ENCODE measurements around the gene C3orf33.

C3orf33 gene

GRCh38 chr3:155737844-155738460, 68.1 kb downstream of the C3orf33 start:
- Histone ChIP-seq H2BK12ac (ENCODE audit: low read length in 2 of 2) (no peak overlapping the region), H3K4me3 (ENCODE audit: insufficient read depth in 1 of 2, low read depth in 1 of 2, low read length in 2 of 2) (no peak overlapping the region), H3K18ac (ENCODE audit: low read depth in 1 of 2, low read length in 2 of 2) (no peak overlapping the region), H3K79me1 (replicated peaks; ENCODE audit: low read length, poor library complexity, severe bottlenecking) (no peaks in the 10 kb centered on the region), H2BK5ac (ENCODE audit: low read depth, low read length, poor library complexity, severe bottlenecking) (no peak overlapping the region), H3K4ac (ENCODE audit: low read depth in 1 of 2, low read length in 2 of 2) (no peak overlapping the region), H4K8ac (ENCODE audit: low read length) (no peak overlapping the region), H3K9ac (ENCODE audit: low read length) (no peak overlapping the region), H2AFZ (ENCODE audit: low read depth, low read length) (no peak overlapping the region), H3K14ac (ENCODE audit: low read length in 2 of 2) (no peak overlapping the region), H2BK120ac (ENCODE audit: low read depth, low read length) (no peak overlapping the region), H2BK15ac (ENCODE audit: low read depth, poor library complexity, severe bottlenecking) (no peak overlapping the region), H3K27ac (ENCODE audit: low read length, poor library complexity, severe bottlenecking) (peak overlapping the region; percentile 85), H4K91ac (ENCODE audit: low read length) (no peak overlapping the region), H3K23ac (ENCODE audit: low read length in 2 of 2) (no peak overlapping the region), H3K4me1 (ENCODE audit: control insufficient read depth, insufficient read depth, low read depth, low read length) (peaks cover 8% of the 10 kb centered on the region), H3K4me2 (ENCODE audit: low read length, poor library complexity, severe bottlenecking) (peak overlapping the region; percentile 75), H3K27me3 (ENCODE audit: control insufficient read depth in 1 of 2, insufficient read depth in 1 of 2, low read length in 2 of 2) (peaks cover 0 to 15% of the 10 kb centered on the region in 2 experiments), H3K36me3 (ENCODE audit: control insufficient read depth in 1 of 2, insufficient read depth in 2 of 2, low read depth in 1 of 2, low read length in 2 of 2) (no peaks in the 10 kb centered on the region), H2AK5ac (ENCODE audit: low read length, severe bottlenecking) (no peak overlapping the region), H3K9me3 (ENCODE audit: control insufficient read depth, low read length) (no peaks in the 10 kb centered on the region)
- DNase-seq, result no peak
- 80% methylated on average over 8 of the region's 8 CpGs for WGBS

DNA sequence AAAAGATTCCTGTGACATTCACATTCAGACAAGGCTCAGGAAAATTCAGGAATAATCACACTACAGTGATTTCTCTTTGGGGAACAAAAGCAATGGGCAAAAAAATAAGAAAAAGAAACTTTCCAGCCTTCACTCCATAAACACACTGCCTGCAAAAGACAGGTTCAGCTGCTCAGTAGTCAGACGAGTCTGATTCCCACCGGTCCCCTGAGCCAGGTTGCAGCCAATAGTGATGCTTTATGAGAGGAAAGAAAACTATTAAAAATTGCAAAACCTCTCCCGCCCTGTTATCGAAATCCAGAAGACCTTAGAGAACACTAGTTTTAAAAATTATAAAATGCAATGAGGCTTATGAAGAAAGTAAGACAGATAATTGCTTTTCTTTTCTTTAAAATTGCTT, 69.7 kb downstream of the C3orf33 start:
- Histone ChIP-seq H3K14ac (ENCODE audit: low read length in 2 of 2) (no peak overlapping the region), H3K4ac (ENCODE audit: low read depth in 1 of 2, low read length in 2 of 2) (no peak overlapping the region)
- 86% methylated on average over 2 of the region's 4 CpGs for WGBS

DNA sequence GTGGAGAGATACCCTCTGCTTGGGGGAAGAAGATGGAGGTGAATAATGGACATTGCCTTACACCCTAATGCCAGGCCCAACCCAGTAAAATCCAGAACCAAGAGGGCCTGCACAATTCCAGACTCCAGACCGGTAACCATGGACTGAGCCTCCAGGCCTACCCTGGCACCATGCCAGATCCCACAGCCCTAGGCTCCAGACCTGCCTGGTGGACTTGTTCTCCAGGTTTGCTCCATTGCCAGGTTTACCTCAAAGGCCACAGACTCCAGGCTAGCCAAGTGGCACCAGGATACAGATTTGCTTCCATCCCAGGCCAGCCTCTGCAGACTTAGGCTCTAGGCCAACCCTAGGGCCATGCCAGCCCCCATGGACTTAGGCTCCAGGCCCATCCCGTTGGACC, 75.2 kb downstream of the C3orf33 start:
- Histone ChIP-seq H4K91ac (ENCODE audit: low read length) (peak overlapping the region; percentile 78), H2AFZ (ENCODE audit: low read depth, low read length) (no peak overlapping the region), H3K36me3 (ENCODE audit: control insufficient read depth in 1 of 2, insufficient read depth in 2 of 2, low read depth in 1 of 2, low read length in 2 of 2) (no peaks in the 10 kb centered on the region), H4K8ac (ENCODE audit: low read length) (no peak overlapping the region), H3K4me2 (ENCODE audit: low read length, poor library complexity, severe bottlenecking) (no peak overlapping the region), H3K23ac (ENCODE audit: low read length in 2 of 2) (no peak overlapping the region), H2BK5ac (ENCODE audit: low read depth, low read length, poor library complexity, severe bottlenecking) (no peak overlapping the region), H3K9ac (ENCODE audit: low read length) (no peak overlapping the region), H3K14ac (ENCODE audit: low read length in 2 of 2) (no peak overlapping the region), H2BK15ac (ENCODE audit: low read depth, poor library complexity, severe bottlenecking) (no peak overlapping the region), H3K4me3 (ENCODE audit: insufficient read depth in 1 of 2, low read depth in 1 of 2, low read length in 2 of 2) (no peak overlapping the region), H3K79me1 (replicated peaks; ENCODE audit: low read length, poor library complexity, severe bottlenecking) (no peaks in the 10 kb centered on the region), H3K9me3 (ENCODE audit: control insufficient read depth, low read length) (no peaks in the 10 kb centered on the region), H2BK12ac (ENCODE audit: low read length in 2 of 2) (no peak overlapping the region), H3K4ac (ENCODE audit: low read depth in 1 of 2, low read length in 2 of 2) (no peak overlapping the region), H3K4me1 (ENCODE audit: control insufficient read depth, insufficient read depth, low read depth, low read length) (no peaks in the 10 kb centered on the region), H2BK120ac (ENCODE audit: low read depth, low read length) (no peak overlapping the region), H2AK5ac (ENCODE audit: low read length, severe bottlenecking) (no peak overlapping the region), H3K27ac (ENCODE audit: low read length, poor library complexity, severe bottlenecking) (no peak overlapping the region), H3K18ac (ENCODE audit: low read depth in 1 of 2, low read length in 2 of 2) (no peak overlapping the region), H3K27me3 (ENCODE audit: control insufficient read depth in 1 of 2, insufficient read depth in 1 of 2, low read length in 2 of 2) (no peaks in the 10 kb centered on the region)
- 86% methylated on average over 2 of the region's 2 CpGs for WGBS
- no peak for DNase-seq

More for the DNA sequence above, 69.7 kb downstream of the C3orf33 start:
- Histone ChIP-seq H2BK12ac (ENCODE audit: low read length in 2 of 2) (no peak overlapping the region), H3K23ac (ENCODE audit: low read length in 2 of 2) (no peak overlapping the region), H2BK120ac (ENCODE audit: low read depth, low read length) (no peak overlapping the region), H3K9ac (ENCODE audit: low read length) (no peak overlapping the region), H4K91ac (ENCODE audit: low read length) (no peak overlapping the region), H2AFZ (ENCODE audit: low read depth, low read length) (no peak overlapping the region), H3K27ac (ENCODE audit: low read length, poor library complexity, severe bottlenecking) (no peak overlapping the region), H2BK5ac (ENCODE audit: low read depth, low read length, poor library complexity, severe bottlenecking) (no peak overlapping the region), H3K4me2 (ENCODE audit: low read length, poor library complexity, severe bottlenecking) (no peak overlapping the region), H2BK15ac (ENCODE audit: low read depth, poor library complexity, severe bottlenecking) (no peak overlapping the region), H4K8ac (ENCODE audit: low read length) (no peak overlapping the region), H3K27me3 (ENCODE audit: control insufficient read depth in 1 of 2, insufficient read depth in 1 of 2, low read length in 2 of 2) (no peaks in the 10 kb centered on the region), H3K4me3 (ENCODE audit: insufficient read depth in 1 of 2, low read depth in 1 of 2, low read length in 2 of 2) (no peak overlapping the region), H3K79me1 (replicated peaks; ENCODE audit: low read length, poor library complexity, severe bottlenecking) (no peaks in the 10 kb centered on the region), H3K36me3 (ENCODE audit: control insufficient read depth in 1 of 2, insufficient read depth in 2 of 2, low read depth in 1 of 2, low read length in 2 of 2) (no peaks in the 10 kb centered on the region), H3K9me3 (ENCODE audit: control insufficient read depth, low read length) (no peaks in the 10 kb centered on the region), H3K4me1 (ENCODE audit: control insufficient read depth, insufficient read depth, low read depth, low read length) (peaks cover 8% of the 10 kb centered on the region), H2AK5ac (ENCODE audit: low read length, severe bottlenecking) (no peak overlapping the region), H3K18ac (ENCODE audit: low read depth in 1 of 2, low read length in 2 of 2) (no peak overlapping the region)
- no peak for DNase-seq

- no peaks in the 10 kb centered on the region for H3K79me1 ChIP-seq (replicated peaks; ENCODE audit: low read length, poor library complexity, severe bottlenecking)
- no peak overlapping the region for H3K4ac ChIP-seq (ENCODE audit: low read depth in 1 of 2, low read length in 2 of 2)
- H2AK5ac ChIP-seq (ENCODE audit: low read length, severe bottlenecking), result no peak overlapping the region
- DNase-seq, result no peak
- no peak overlapping the region for H3K23ac ChIP-seq (ENCODE audit: low read length in 2 of 2)
- no peak overlapping the region for H3K4me3 ChIP-seq (ENCODE audit: insufficient read depth in 1 of 2, low read depth in 1 of 2, low read length in 2 of 2)
- no peaks in the 10 kb centered on the region for H3K36me3 ChIP-seq (ENCODE audit: control insufficient read depth in 1 of 2, insufficient read depth in 2 of 2, low read depth in 1 of 2, low read length in 2 of 2)
- no peak overlapping the region for H3K27ac ChIP-seq (ENCODE audit: low read length, poor library complexity, severe bottlenecking)
- 87% methylated on average over 3 of the region's 3 CpGs for WGBS
- no peak overlapping the region for H3K18ac ChIP-seq (ENCODE audit: low read depth in 1 of 2, low read length in 2 of 2)
- no peak overlapping the region for H2BK12ac ChIP-seq (ENCODE audit: low read length in 2 of 2)
- no peak overlapping the region for H3K14ac ChIP-seq (ENCODE audit: low read length in 2 of 2)
- H3K27me3 ChIP-seq (ENCODE audit: control insufficient read depth in 1 of 2, insufficient read depth in 1 of 2, low read length in 2 of 2), result no peaks in the 10 kb centered on the region
- no peak overlapping the region for H3K4me2 ChIP-seq (ENCODE audit: low read length, poor library complexity, severe bottlenecking)
- no peak overlapping the region for H2AFZ ChIP-seq (ENCODE audit: low read depth, low read length)
- H3K9ac ChIP-seq (ENCODE audit: low read length), result no peak overlapping the region
- no peaks in the 10 kb centered on the region for H3K4me1 ChIP-seq (ENCODE audit: control insufficient read depth, insufficient read depth, low read depth, low read length)
- no peak overlapping the region for H2BK5ac ChIP-seq (ENCODE audit: low read depth, low read length, poor library complexity, severe bottlenecking)
- no peak overlapping the region for H2BK15ac ChIP-seq (ENCODE audit: low read depth, poor library complexity, severe bottlenecking)
- H2BK120ac ChIP-seq (ENCODE audit: low read depth, low read length), result no peak overlapping the region
- H4K8ac ChIP-seq (ENCODE audit: low read length), result no peak overlapping the region
- no peaks in the 10 kb centered on the region for H3K9me3 ChIP-seq (ENCODE audit: control insufficient read depth, low read length)
- H4K91ac ChIP-seq (ENCODE audit: low read length), result no peak overlapping the region
These were observed 78.2 kb downstream of the C3orf33 start for GRCh38 chr3:155727836-155728235.

All from mesenchymal stem cell (in vitro differentiated cells and primary cell).